Brain microvascular endothelial cell (primary cell): ENCODE measurements around the gene AASDHPPT.
A peak's percentile ranks its signal among the peaks of the same experiment; 100 is the strongest.

Experiments used
- DNase-seq: peaks from one replicate; pipeline ENCODE4 v3.0.0-alpha.2; 2020
- H3K27ac ChIP-seq: fragments of 250-450 bp; sonication (Bioruptor Pico); 2 replicates; pipeline ENCODE4 v1.5.1; 2020; ENCODE audit warnings: mild to moderate bottlenecking, moderate library complexity
- H3K27me3 ChIP-seq: fragments of 250-450 bp; sonication (Bioruptor Pico); replicated peaks from 2 replicates; pipeline ENCODE4 v1.5.1; 2020; ENCODE audit warnings: mild to moderate bottlenecking
- H3K36me3 ChIP-seq: fragments of 250-450 bp; sonication (Bioruptor Pico); replicated peaks from 2 replicates; pipeline ENCODE4 v1.5.1; 2020; ENCODE audit warnings: mild to moderate bottlenecking
- H3K4me3 ChIP-seq: 2 replicates; pipeline ENCODE4 v1.5.1; 2011; ENCODE audit warnings: low read depth, mild to moderate bottlenecking, control low read depth, low read length, moderate library complexity
- in situ Hi-C: cut with HindIII; loops from 2 replicates; pipeline ENCODE4 v1.10.0; 2017; ENCODE audit warnings: low sequenced_read_pairs, low pct_ligation_motif_present
- TF ChIP-seq, protein P1 (sequence below): IDR thresholded peaks from 2 replicates; pipeline ENCODE4 v1.5.1; 2011; ENCODE audit warnings: low read depth, mild to moderate bottlenecking, moderate library complexity, low read length, control low read depth, inconsistent platforms; ENCODE audit errors: missing control alignments

Gene AASDHPPT, protein sequence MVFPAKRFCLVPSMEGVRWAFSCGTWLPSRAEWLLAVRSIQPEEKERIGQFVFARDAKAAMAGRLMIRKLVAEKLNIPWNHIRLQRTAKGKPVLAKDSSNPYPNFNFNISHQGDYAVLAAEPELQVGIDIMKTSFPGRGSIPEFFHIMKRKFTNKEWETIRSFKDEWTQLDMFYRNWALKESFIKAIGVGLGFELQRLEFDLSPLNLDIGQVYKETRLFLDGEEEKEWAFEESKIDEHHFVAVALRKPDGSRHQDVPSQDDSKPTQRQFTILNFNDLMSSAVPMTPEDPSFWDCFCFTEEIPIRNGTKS

DNA sequence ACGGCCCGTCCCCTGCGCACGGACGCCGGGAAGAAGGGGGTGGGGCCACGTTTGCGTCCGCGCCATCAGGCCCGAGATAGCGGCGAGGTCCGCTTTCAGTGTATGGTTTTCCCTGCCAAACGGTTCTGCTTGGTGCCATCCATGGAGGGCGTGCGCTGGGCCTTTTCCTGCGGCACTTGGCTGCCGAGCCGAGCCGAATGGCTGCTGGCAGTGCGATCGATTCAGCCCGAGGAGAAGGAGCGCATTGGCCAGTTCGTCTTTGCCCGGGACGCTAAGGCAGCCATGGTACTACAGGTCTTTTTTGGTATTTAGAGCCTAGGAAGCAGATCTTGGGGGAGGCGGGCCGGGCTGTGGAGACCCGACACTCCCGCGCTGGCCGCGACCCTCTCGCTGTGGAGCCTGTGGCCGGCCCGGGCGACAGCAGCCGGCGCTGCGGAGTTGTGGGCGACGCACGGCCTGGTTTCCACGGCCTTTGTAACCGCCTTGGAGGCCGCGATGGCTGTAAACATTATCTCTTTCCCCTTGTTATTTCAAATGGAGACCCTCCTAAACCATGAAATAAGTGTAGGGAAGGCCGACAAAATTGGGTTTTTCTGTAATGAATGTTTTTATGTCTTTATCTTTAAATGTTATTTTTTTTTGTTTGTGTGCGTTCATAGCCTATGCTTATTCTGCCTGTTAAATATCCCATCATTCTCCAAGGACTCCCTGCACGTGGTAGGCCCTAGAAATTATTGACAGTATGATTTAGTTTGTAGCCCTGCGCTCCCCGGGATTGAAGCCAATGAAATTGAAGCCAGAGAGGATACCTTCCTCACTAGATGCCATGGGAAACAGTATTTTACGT lies at the start of gene AASDHPPT:
TSS of gene AASDHPPT (plus strand) at position 54 of the 847 bp plus-strand sequence. CDS start at position 103, 49 bp downstream.
- peaks cover 13% of the 10 kb centered on the region for H3K36me3 ChIP-seq
- H3K27me3 ChIP-seq: no peaks in the 10 kb centered on the region
- in situ Hi-C loops: no loop called here
- peak within 1 kb of the TSS; percentile 98 for H3K4me3 ChIP-seq
- peak within 1 kb of the TSS; percentile 91 for H3K27ac ChIP-seq
- peak; percentile 29 for DNase-seq
- TF ChIP-seq, protein P1, sequence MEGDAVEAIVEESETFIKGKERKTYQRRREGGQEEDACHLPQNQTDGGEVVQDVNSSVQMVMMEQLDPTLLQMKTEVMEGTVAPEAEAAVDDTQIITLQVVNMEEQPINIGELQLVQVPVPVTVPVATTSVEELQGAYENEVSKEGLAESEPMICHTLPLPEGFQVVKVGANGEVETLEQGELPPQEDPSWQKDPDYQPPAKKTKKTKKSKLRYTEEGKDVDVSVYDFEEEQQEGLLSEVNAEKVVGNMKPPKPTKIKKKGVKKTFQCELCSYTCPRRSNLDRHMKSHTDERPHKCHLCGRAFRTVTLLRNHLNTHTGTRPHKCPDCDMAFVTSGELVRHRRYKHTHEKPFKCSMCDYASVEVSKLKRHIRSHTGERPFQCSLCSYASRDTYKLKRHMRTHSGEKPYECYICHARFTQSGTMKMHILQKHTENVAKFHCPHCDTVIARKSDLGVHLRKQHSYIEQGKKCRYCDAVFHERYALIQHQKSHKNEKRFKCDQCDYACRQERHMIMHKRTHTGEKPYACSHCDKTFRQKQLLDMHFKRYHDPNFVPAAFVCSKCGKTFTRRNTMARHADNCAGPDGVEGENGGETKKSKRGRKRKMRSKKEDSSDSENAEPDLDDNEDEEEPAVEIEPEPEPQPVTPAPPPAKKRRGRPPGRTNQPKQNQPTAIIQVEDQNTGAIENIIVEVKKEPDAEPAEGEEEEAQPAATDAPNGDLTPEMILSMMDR: no peak

DNA sequence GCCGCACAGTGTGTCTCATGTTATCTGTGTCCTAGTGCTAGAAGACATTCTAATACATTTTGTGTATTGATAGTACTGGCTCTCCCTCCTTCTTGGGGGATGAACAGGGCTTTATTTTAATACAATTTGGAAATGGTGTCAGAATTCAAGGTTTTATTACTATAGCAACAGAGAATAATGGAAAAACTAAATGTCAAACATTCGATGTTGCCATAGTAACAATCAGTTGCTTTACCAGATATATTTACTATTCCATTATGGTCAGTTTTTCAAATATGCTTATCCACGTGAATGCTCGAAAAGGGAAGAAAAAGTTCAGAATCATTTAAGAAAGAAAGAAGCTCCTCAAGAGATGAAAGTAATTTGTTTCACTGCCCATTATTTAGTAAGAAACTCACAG lies 46.9 kb upstream of the AASDHPPT start:
- in situ Hi-C loops: no loop called here
- Histone ChIP-seq H3K27ac (no peak overlapping the region), H3K27me3 (no peaks in the 10 kb centered on the region), H3K36me3 (no peaks in the 10 kb centered on the region), H3K4me3 (no peak overlapping the region)
- no peak for DNase-seq
- TF ChIP-seq, protein P1: no peak

DNA sequence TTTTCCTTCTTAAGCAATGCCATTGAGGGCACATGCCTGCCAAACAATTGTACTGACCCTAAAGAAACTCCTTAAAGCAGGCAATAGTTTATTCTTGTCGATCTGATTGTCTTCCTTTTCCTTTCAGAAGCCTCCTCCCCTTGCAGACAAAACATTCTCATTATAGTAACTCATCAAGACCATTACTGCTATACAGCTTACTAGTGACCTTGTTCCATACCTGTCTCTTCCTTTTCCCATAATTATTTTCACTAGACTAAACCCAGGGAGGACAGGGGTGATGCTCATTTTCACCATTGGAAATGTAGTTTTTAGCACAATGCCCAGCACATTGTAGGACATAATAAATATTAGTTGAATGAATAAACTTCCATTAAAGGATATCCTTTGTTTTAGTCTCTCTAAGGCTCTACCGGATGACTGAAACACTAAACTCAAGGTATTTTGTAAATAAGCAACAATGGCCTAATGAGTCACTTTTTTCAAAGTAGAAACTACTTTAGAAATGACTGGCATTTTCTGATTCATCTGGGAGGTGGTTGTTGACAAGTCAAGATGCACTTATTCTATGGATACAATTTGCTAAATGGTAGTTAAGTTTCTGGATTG lies 46.2 kb upstream of the AASDHPPT start:
- no peaks in the 10 kb centered on the region for H3K36me3 ChIP-seq
- H3K4me3 ChIP-seq: no peak overlapping the region
- DNase-seq: no peak
- no peak overlapping the region for H3K27ac ChIP-seq
- in situ Hi-C loops: no loop called here
- TF ChIP-seq, protein P1: no peak
- H3K27me3 ChIP-seq: no peaks in the 10 kb centered on the region

DNA sequence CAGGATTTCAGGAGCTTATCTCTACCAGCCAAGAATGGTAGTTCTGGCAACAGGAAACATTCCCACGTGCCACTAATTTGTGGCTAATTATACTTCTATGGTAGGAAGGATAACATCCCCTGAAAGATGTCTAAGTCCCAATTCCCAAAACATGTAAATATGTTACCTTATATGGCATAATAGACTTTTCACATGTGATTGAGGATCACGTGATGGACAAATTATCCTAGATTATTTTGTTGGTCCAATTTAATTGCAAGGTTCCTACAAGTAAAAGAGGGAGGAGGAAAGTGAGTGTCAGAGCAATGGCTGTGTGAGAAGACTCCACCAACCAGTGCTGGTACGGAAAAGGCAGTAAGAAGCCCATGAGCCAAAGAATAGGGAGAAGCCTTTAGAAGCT lies 45.5 kb upstream of the AASDHPPT start:
- no peak for DNase-seq
- H3K36me3 ChIP-seq: no peaks in the 10 kb centered on the region
- H3K27me3 ChIP-seq: no peaks in the 10 kb centered on the region
- in situ Hi-C loops: no loop called here
- TF ChIP-seq, protein P1: no peak
- no peak overlapping the region for H3K4me3 ChIP-seq
- no peak overlapping the region for H3K27ac ChIP-seq

DNA sequence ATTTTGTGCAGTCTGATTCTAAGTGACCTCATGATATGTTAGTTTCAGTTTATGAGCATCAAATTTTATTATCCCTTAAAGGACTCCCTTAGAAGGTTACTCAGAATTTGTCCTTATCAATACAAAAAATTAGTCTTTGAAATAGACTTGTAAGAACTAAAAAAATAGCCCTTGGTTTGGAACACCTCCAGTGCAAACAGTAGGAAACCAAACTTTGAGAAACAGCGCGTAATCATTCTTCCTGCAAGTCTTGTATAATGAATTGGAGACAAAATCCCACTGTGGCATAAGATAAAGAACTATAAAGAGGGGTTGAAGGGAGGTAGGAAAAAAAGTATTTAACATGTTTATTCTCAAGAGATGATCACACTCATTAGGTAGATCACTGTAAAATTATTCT lies 44.6 kb upstream of the AASDHPPT start:
- no peak overlapping the region for H3K27ac ChIP-seq
- TF ChIP-seq, protein P1: no peak
- H3K27me3 ChIP-seq: no peaks in the 10 kb centered on the region
- in situ Hi-C loops: no loop called here
- no peak overlapping the region for H3K4me3 ChIP-seq
- DNase-seq: no peak
- no peaks in the 10 kb centered on the region for H3K36me3 ChIP-seq
